ENCODE results near the gene ZNF124. TPM values are rescaled to one million over a fixed set of nuclear protein-coding genes. Genes with fewer than 3 reads are reported as not detected.

ZNF124 gene
- total RNA-seq, 1 experiment from 2014 or later: 22.2 TPM

DNA sequence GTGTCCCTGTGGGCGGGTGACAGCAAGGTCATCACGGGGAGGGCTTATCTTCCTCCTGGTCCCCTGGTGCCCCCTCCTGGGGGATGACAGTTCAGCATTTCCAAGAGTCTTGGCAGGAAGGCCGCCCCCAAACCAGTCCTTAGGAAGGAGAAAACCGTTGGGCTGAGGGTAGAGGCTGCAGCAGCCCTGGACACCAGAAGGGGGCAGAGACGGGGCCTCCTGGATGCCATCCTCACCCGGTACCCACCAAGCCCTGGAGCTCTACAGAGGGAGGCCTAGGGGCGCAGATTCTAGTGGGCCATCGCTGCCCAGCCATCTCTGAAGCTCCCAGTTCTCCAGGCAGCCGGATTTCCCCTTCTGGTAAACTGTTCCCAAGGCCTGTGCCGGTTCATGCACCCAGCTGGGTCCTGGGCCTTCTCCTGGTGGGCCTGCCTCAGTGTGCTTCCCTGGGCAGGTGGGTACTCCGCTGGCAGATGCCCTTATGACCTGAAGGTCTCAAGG lies 52.8 kb downstream of the ZNF124 start:
- Histone ChIP-seq H3K9me3 (ENCODE audit: low read length) (no peaks in the 10 kb centered on the region), H3K4me1 (ENCODE audit: insufficient read depth, low read length) (no peaks in the 10 kb centered on the region; the same call in 1 of the 2 replicates), H3F3A (ENCODE audit: low read length, unreplicated experiment) (no peaks in the 10 kb centered on the region), H3K27me3 (ENCODE audit: low read length) (no peaks in the 10 kb centered on the region), H3K4me3 (ENCODE audit: low read length) (no peak overlapping the region), H4K20me1 (ENCODE audit: low read length) (no peaks in the 10 kb centered on the region), H3K27ac (ENCODE audit: low read length) (no peak overlapping the region), H2AFZ (ENCODE audit: low read length) (no peak overlapping the region), H3K4me2 (ENCODE audit: low read length) (no peak overlapping the region), H3K79me2 (ENCODE audit: low read length) (no peaks in the 10 kb centered on the region), H3K9me2 (replicated peaks; ENCODE audit: low read length) (no peaks in the 10 kb centered on the region), H3K36me3 (ENCODE audit: low read depth, low read length) (no peaks in the 10 kb centered on the region), H3K9ac (ENCODE audit: low read length) (no peak overlapping the region)
- POLR2A ChIA-PET (ENCODE audit: unreplicated experiment): no interaction called here
- no TSS peak for BruUV-seq (replicated peaks)
- CTCF ChIA-PET: no interaction called here
- peak; percentile 8 for ATAC-seq
- peak; percentile 45 for DNase-seq
- TF ChIP-seq EZH2 (IDR thresholded peaks at IDR 0.05; ENCODE audit: low read length, unreplicated experiment) (no peak), CTCF (conservative IDR thresholded peaks at IDR 0.05; ENCODE audit: low read depth, low read length) (peak; percentile 40)
- intact Hi-C loops (cut with micrococcal nuclease): no loop called here

GRCh38 chr1:247115545-247115944 lies 56.3 kb downstream of the ZNF124 start:
- no peaks in the 10 kb centered on the region for H3F3A ChIP-seq (ENCODE audit: low read length, unreplicated experiment)
- H3K27me3 ChIP-seq (ENCODE audit: low read length): no peaks in the 10 kb centered on the region
- no peaks in the 10 kb centered on the region for H3K9me3 ChIP-seq (ENCODE audit: low read length)
- H3K4me3 ChIP-seq (ENCODE audit: low read length): no peak overlapping the region
- CTCF ChIA-PET: no interaction called here
- no peak overlapping the region for H3K9ac ChIP-seq (ENCODE audit: low read length)
- DNase-seq (no peak), ATAC-seq (no peak)
- no peak overlapping the region for H2AFZ ChIP-seq (ENCODE audit: low read length)
- no peaks in the 10 kb centered on the region for H3K36me3 ChIP-seq (ENCODE audit: low read depth, low read length)
- intact Hi-C loops (cut with micrococcal nuclease): no loop called here
- POLR2A ChIA-PET (ENCODE audit: unreplicated experiment): no interaction called here
- no peak overlapping the region for H3K4me2 ChIP-seq (ENCODE audit: low read length)
- TF ChIP-seq CTCF (conservative IDR thresholded peaks at IDR 0.05; ENCODE audit: low read depth, low read length) (no peak), EZH2 (IDR thresholded peaks at IDR 0.05; ENCODE audit: low read length, unreplicated experiment) (no peak), EZH2phosphoT487 (IDR thresholded peaks at IDR 0.05; ENCODE audit: borderline replicate concordance, low read length) (no peak)
- peaks cover 17% of the 10 kb centered on the region for H3K4me1 ChIP-seq (ENCODE audit: insufficient read depth, low read length)
- BruUV-seq (replicated peaks): no TSS peak
- H3K79me2 ChIP-seq (ENCODE audit: low read length): no peaks in the 10 kb centered on the region
- H4K20me1 ChIP-seq (ENCODE audit: low read length): no peaks in the 10 kb centered on the region
- no peak overlapping the region for H3K27ac ChIP-seq (ENCODE audit: low read length)
- no peaks in the 10 kb centered on the region for H3K9me2 ChIP-seq (replicated peaks; ENCODE audit: low read length)

DNA sequence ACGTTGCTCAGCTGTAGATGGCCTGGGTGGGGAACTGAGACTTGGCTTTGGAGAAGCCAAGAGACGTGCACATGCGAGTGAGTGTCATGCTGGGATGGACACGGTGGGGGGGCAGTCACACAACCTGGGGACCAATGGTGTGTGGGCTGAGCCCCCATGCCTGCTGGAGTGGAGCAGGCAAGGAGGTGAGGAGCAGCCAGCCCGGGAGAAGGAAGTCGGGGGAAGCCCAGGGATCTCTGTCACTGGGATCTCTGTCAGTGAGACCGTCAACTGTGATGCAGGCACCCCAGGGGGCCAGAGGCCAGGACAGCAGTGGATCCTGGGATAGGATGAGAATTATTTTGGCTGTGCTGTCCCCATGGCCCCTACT lies 56.7 kb downstream of the ZNF124 start:
- Histone ChIP-seq H3K27me3 (ENCODE audit: low read length) (no peaks in the 10 kb centered on the region), H3K9ac (ENCODE audit: low read length) (no peak overlapping the region), H3K36me3 (ENCODE audit: low read depth, low read length) (no peaks in the 10 kb centered on the region), H3K9me3 (ENCODE audit: low read length) (no peaks in the 10 kb centered on the region), H3K4me2 (ENCODE audit: low read length) (no peak overlapping the region), H3K4me3 (ENCODE audit: low read length) (no peak overlapping the region), H3K4me1 (ENCODE audit: insufficient read depth, low read length) (peaks cover 18% of the 10 kb centered on the region), H3K9me2 (replicated peaks; ENCODE audit: low read length) (no peaks in the 10 kb centered on the region), H3K27ac (ENCODE audit: low read length) (no peak overlapping the region), H3F3A (ENCODE audit: low read length, unreplicated experiment) (no peaks in the 10 kb centered on the region), H2AFZ (ENCODE audit: low read length) (no peak overlapping the region), H3K79me2 (ENCODE audit: low read length) (no peaks in the 10 kb centered on the region), H4K20me1 (ENCODE audit: low read length) (no peaks in the 10 kb centered on the region)
- ChIA-PET POLR2A (ENCODE audit: unreplicated experiment) (no interaction called here), CTCF (no interaction called here)
- DNase-seq (no peak), ATAC-seq (no peak)
- intact Hi-C loops (cut with micrococcal nuclease): no loop called here
- TF ChIP-seq EZH2 (IDR thresholded peaks at IDR 0.05; ENCODE audit: low read length, unreplicated experiment) (no peak), EZH2phosphoT487 (IDR thresholded peaks at IDR 0.05; ENCODE audit: borderline replicate concordance, low read length) (no peak), CTCF (conservative IDR thresholded peaks at IDR 0.05; ENCODE audit: low read depth, low read length) (no peak)
- BruUV-seq (replicated peaks): no TSS peak

All from PC-3 (cell line).